Trophoblast cell (in vitro differentiated cells and primary cell): ENCODE results near the gene SF3A1.

Experiments used
- DNase-seq, 2 donors: peaks; one replicate each; pipeline ENCODE4 v3.0.0-alpha.2; 2016
- H2AFZ ChIP-seq: 2 replicates; pipeline ENCODE4 v1.6.1; 2013; ENCODE audit warnings: low read length, moderate library complexity, mild to moderate bottlenecking; ENCODE audit not compliant: insufficient read depth, poor library complexity
- H2AK5ac ChIP-seq: 2 replicates; pipeline ENCODE4 v1.6.1; 2013; ENCODE audit warnings: mild to moderate bottlenecking, low read length
- H2BK120ac ChIP-seq: 2 replicates; pipeline ENCODE4 v1.6.1; 2013; ENCODE audit warnings: low read length, mild to moderate bottlenecking, moderate library complexity; ENCODE audit not compliant: insufficient read depth, poor library complexity
- H2BK12ac ChIP-seq: 2 replicates; pipeline ENCODE4 v1.6.1; 2013; ENCODE audit warnings: mild to moderate bottlenecking, low read length, moderate library complexity
- H2BK5ac ChIP-seq: 2 replicates; pipeline ENCODE4 v1.6.1; 2013; ENCODE audit warnings: low read length, low read depth, moderate library complexity, mild to moderate bottlenecking; ENCODE audit not compliant: poor library complexity
- H3K14ac ChIP-seq: 2 replicates; pipeline ENCODE4 v1.6.1; 2013; ENCODE audit warnings: mild to moderate bottlenecking, low read length
- H3K18ac ChIP-seq: 2 replicates; pipeline ENCODE4 v1.6.1; 2013; ENCODE audit warnings: mild to moderate bottlenecking, low read length
- H3K23ac ChIP-seq: 2 replicates; pipeline ENCODE4 v1.6.1; 2013; ENCODE audit warnings: low read length
- H3K27ac ChIP-seq: 2 replicates; pipeline ENCODE4 v1.5.1; 2013; ENCODE audit warnings: low read depth, mild to moderate bottlenecking, inconsistent platforms, low read length, moderate library complexity
- H3K27me3 ChIP-seq: 2 replicates; pipeline ENCODE4 v1.6.1; 2013; ENCODE audit warnings: inconsistent platforms, mild to moderate bottlenecking, low read length, moderate library complexity; ENCODE audit not compliant: insufficient read depth
- H3K36me3 ChIP-seq, 2 experiments: 1 replicate in 1 of 2; 2 replicates in 1 of 2; pipeline ENCODE4 v1.6.1; 2013; ENCODE audit warnings: low read length in 2 of 2, mild to moderate bottlenecking in 2 of 2, moderate library complexity in 1 of 2; ENCODE audit not compliant: insufficient read depth in 2 of 2, control insufficient read depth in 1 of 2
- H3K4ac ChIP-seq: 2 replicates; pipeline ENCODE4 v1.6.1; 2013; ENCODE audit warnings: low read depth, mild to moderate bottlenecking, low read length, moderate library complexity
- H3K4me1 ChIP-seq, 2 experiments: 1 replicate in 1 of 2; 2 replicates in 1 of 2; pipeline ENCODE4 v1.6.1; 2013; ENCODE audit warnings: low read length in 2 of 2, mild to moderate bottlenecking in 2 of 2, moderate library complexity in 1 of 2; ENCODE audit not compliant: insufficient read depth in 2 of 2, control insufficient read depth in 1 of 2
- H3K4me2 ChIP-seq: 2 replicates; pipeline ENCODE4 v1.6.1; 2013; ENCODE audit warnings: inconsistent platforms, mild to moderate bottlenecking, low read length, moderate library complexity
- H3K4me3 ChIP-seq: 2 replicates; pipeline ENCODE4 v1.5.1; 2013; ENCODE audit warnings: mild to moderate bottlenecking, low read depth, low read length, inconsistent platforms
- H3K79me1 ChIP-seq: one replicate; pipeline ENCODE4 v1.6.1; 2013; ENCODE audit warnings: low read length
- H3K79me2 ChIP-seq: 2 replicates; pipeline ENCODE4 v1.6.1; 2013; ENCODE audit warnings: low read length, mild to moderate bottlenecking; ENCODE audit not compliant: control insufficient read depth, insufficient read depth, poor library complexity
- H3K9ac ChIP-seq: 2 replicates; pipeline ENCODE4 v1.6.1; 2013; ENCODE audit warnings: mild to moderate bottlenecking, low read length
- H3K9me3 ChIP-seq: 2 replicates; pipeline ENCODE4 v1.6.1; 2013; ENCODE audit warnings: low read depth, mild to moderate bottlenecking, control low read depth, inconsistent platforms, low read length; ENCODE audit not compliant: insufficient read depth
- H4K12ac ChIP-seq: 2 replicates; pipeline ENCODE4 v1.6.1; 2013; ENCODE audit warnings: low read depth, mild to moderate bottlenecking, low read length, moderate library complexity
- H4K8ac ChIP-seq: 2 replicates; pipeline ENCODE4 v1.6.1; 2013; ENCODE audit warnings: low read depth, mild to moderate bottlenecking, low read length, moderate library complexity
- H4K91ac ChIP-seq: one replicate; pipeline ENCODE4 v1.6.1; 2013; ENCODE audit warnings: low read depth, mild to moderate bottlenecking, low read length, moderate library complexity
- WGBS: extraction: QIAGEN DNeasy Blood & Tissue Kit; methylation state at CpG from one replicate; pipeline ENCODE4 v1.1.7; 2013; ENCODE audit warnings: missing lambda C conversion rate; ENCODE audit not compliant: insufficient read length, insufficient coverage; ENCODE audit errors: extremely low coverage; 5-methylcytosine and 5-hydroxymethylcytosine counted together

SF3A1 gene

GRCh38 chr22:30399718-30400117, 43.0 kb upstream of the SF3A1 start:
- H2AK5ac ChIP-seq = no peak overlapping the region
- H3K79me2 ChIP-seq = no peaks in the 10 kb centered on the region
- no peak overlapping the region for H3K4ac ChIP-seq
- no peak overlapping the region for H3K14ac ChIP-seq
- no peak overlapping the region for H4K12ac ChIP-seq
- no peak overlapping the region for H3K23ac ChIP-seq
- no peak overlapping the region for H3K27ac ChIP-seq
- no peaks in the 10 kb centered on the region for H3K36me3 ChIP-seq
- H2BK120ac ChIP-seq = no peak overlapping the region
- H3K4me1 ChIP-seq = peaks cover 0 to 6% of the 10 kb centered on the region in 2 experiments
- DNase-seq = no peak
- no CpG with 5 or more reads among the region's 5 CpGs for WGBS
- no peak overlapping the region for H4K91ac ChIP-seq
- no peaks in the 10 kb centered on the region for H3K9me3 ChIP-seq
- no peak overlapping the region for H3K18ac ChIP-seq
- no peak overlapping the region for H3K4me2 ChIP-seq
- no peaks in the 10 kb centered on the region for H3K79me1 ChIP-seq
- peaks cover 10% of the 10 kb centered on the region for H3K27me3 ChIP-seq
- no peak overlapping the region for H2BK12ac ChIP-seq
- H3K4me3 ChIP-seq = no peak overlapping the region
- no peak overlapping the region for H3K9ac ChIP-seq
- no peak overlapping the region for H4K8ac ChIP-seq
- no peak overlapping the region for H2AFZ ChIP-seq
- no peak overlapping the region for H2BK5ac ChIP-seq

DNA sequence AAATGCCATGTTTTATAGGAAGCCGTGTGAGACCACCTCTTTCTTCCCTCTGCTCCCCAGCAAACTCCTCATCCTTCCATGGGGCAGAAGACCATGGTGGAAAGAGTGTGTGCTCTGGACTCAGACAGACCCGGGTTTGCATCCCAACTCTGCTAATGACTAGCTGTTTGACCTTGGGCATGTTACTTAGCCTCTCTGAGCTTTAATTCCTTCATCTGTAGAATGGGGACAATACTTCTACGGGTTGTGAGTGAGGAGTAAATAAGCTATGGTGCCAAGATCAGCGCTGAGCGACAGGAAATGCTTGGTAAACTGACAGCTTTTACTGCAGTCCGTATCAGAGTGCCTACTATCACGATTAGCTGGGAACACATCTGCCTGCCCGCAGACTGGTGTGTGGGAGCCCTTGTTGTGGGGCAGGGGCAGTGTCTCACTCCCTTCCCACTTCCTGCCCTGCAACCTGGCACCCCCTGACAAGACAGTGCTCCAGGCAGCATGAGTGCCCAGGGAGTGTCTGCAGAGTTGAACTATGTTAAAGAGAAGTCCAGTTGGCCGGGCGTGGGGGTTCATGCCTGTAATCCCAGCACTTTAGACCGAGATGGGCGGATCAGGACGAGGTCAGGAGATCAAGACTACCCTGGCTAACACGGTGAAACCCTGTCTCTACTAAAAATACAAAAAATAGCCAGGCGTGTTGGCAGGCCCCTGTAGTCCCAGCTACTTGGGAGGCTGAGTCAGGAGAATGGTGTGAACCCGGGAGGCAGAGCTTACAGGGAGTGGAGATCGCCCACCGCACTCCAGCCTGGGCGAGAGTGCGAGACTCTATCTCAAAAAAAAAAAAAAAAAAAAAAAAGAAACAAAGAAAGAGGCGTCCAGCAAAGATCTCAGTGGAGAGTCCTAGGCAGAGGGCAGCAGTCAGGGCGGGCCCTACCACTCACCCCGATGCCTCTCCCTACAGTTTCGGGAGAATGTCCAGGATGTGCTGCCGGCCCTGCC, 42.3 kb upstream of the SF3A1 start:
- no peaks in the 10 kb centered on the region for H3K9me3 ChIP-seq
- no peak overlapping the region for H2AFZ ChIP-seq
- no peaks in the 10 kb centered on the region for H3K79me2 ChIP-seq
- no peak overlapping the region for H2AK5ac ChIP-seq
- H3K18ac ChIP-seq = no peak overlapping the region
- H3K9ac ChIP-seq = no peak overlapping the region
- H3K27ac ChIP-seq = no peak overlapping the region
- H3K27me3 ChIP-seq = peaks cover 10% of the 10 kb centered on the region
- WGBS = no CpG with 5 or more reads among the region's 25 CpGs
- no peak overlapping the region for H3K14ac ChIP-seq
- no peak overlapping the region for H2BK12ac ChIP-seq
- no peak overlapping the region for H4K8ac ChIP-seq
- H2BK120ac ChIP-seq = no peak overlapping the region
- H3K4me1 ChIP-seq = peaks cover 0 to 6% of the 10 kb centered on the region in 2 experiments
- no peak overlapping the region for H3K4ac ChIP-seq
- no peak overlapping the region for H3K4me3 ChIP-seq
- H3K4me2 ChIP-seq = no peak overlapping the region
- no peak overlapping the region for H4K12ac ChIP-seq
- H3K79me1 ChIP-seq = no peaks in the 10 kb centered on the region
- no peak overlapping the region for H2BK5ac ChIP-seq
- H3K23ac ChIP-seq = no peak overlapping the region
- no peak for DNase-seq
- no peaks in the 10 kb centered on the region for H3K36me3 ChIP-seq
- no peak overlapping the region for H4K91ac ChIP-seq

- no CpG with 5 or more reads among the region's 11 CpGs for WGBS
- peak overlapping the region; percentile 91 for H3K4me2 ChIP-seq
Measured at GRCh38 chr22:30397656-30398635, 41.3 kb upstream of the SF3A1 start.

DNA sequence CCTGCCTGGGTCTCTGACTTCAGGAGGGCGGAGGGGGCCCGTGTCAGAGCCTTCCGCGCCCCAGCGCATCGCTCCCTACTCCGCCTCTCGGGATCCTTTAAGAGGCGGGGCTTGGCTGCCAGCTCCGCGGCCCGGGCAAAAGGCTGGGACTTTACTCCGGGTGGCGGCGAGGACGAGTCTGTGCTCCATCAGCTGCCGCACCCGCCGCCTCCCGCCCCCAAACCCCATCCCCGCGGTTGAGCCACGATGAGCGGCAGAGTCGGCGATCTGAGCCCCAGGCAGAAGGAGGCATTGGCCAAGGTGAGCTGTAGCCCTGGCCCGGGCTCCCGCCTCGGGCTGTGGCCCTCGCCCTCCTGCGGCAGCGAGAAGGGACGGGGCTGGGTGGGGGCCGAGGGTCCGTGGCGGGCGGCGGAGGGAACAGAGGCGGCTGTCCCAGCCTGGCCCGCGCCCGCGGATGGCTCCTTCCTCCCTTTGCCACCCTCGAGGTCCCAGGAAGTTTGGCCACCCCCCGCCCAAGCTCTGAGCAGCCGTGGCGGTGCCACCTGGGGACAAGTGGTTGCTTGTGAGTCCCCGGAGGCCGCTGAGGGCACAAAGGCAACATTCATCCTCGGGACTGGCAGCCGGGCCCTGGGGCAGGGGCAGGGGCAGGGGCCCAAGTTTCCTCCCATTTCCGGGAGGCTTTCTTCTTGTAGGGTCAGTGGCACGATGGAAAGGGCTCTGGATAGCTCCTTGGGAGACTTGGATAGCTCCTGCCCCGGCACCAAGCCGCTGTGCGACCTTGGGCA, 40.4 kb upstream of the SF3A1 start, which contains the start of gene SEC14L2:
TSS of gene SEC14L2 (plus strand) at position 148 of the 785 bp plus-strand sequence. CDS start at position 247, 99 bp downstream.
- no peak within 1 kb of the TSS for H2BK5ac ChIP-seq
- no CpG with 5 or more reads among the region's 56 CpGs for WGBS
- H3K18ac ChIP-seq = no peak within 1 kb of the TSS
- no peak within 1 kb of the TSS for H2BK12ac ChIP-seq
- no peak within 1 kb of the TSS for H2AFZ ChIP-seq
- no peak within 1 kb of the TSS for H4K91ac ChIP-seq
- no peak within 1 kb of the TSS for H2BK120ac ChIP-seq
- H3K9ac ChIP-seq = no peak within 1 kb of the TSS
- H3K79me2 ChIP-seq = no peaks in the 10 kb centered on the region
- no peak within 1 kb of the TSS for H4K12ac ChIP-seq
- no peak within 1 kb of the TSS for H3K14ac ChIP-seq
- H3K4me2 ChIP-seq = peak within 1 kb of the TSS; percentile 91
- no peak within 1 kb of the TSS for H3K23ac ChIP-seq
- H2AK5ac ChIP-seq = no peak within 1 kb of the TSS
- peak within 1 kb of the TSS; percentile 71 for H3K4me3 ChIP-seq
- DNase-seq = peak in 1 of 2 donors; percentile 32
- no peak within 1 kb of the TSS for H3K4ac ChIP-seq
- H3K27ac ChIP-seq = no peak within 1 kb of the TSS
- H3K27me3 ChIP-seq = peaks cover 10% of the 10 kb centered on the region
- H4K8ac ChIP-seq = no peak within 1 kb of the TSS
- no peaks in the 10 kb centered on the region for H3K9me3 ChIP-seq
- H3K79me1 ChIP-seq = no peaks in the 10 kb centered on the region
- peaks cover 0 to 3% of the 10 kb centered on the region in 2 experiments for H3K4me1 ChIP-seq
- no peaks in the 10 kb centered on the region for H3K36me3 ChIP-seq

More at GRCh38 chr22:30397656-30398635, 41.3 kb upstream of the SF3A1 start:
- peaks cover 0 to 6% of the 10 kb centered on the region in 2 experiments for H3K4me1 ChIP-seq
- no peak overlapping the region for H3K9ac ChIP-seq
- no peak overlapping the region for H2AFZ ChIP-seq
- H4K91ac ChIP-seq = no peak overlapping the region
- no peak overlapping the region for H3K18ac ChIP-seq
- H3K27me3 ChIP-seq = peaks cover 10% of the 10 kb centered on the region
- H3K36me3 ChIP-seq = no peaks in the 10 kb centered on the region
- no peak overlapping the region for H3K4ac ChIP-seq
- no peak overlapping the region for H3K23ac ChIP-seq
- H3K79me1 ChIP-seq = no peaks in the 10 kb centered on the region
- H3K79me2 ChIP-seq = no peaks in the 10 kb centered on the region
- H2BK120ac ChIP-seq = no peak overlapping the region
- no peak overlapping the region for H3K27ac ChIP-seq
- no peak overlapping the region for H3K4me3 ChIP-seq
- H2BK5ac ChIP-seq = no peak overlapping the region
- H4K8ac ChIP-seq = no peak overlapping the region
- H4K12ac ChIP-seq = no peak overlapping the region
- no peak overlapping the region for H2BK12ac ChIP-seq
- no peak overlapping the region for H3K14ac ChIP-seq
- no peak overlapping the region for H2AK5ac ChIP-seq
- no peak for DNase-seq
- no peaks in the 10 kb centered on the region for H3K9me3 ChIP-seq
